HCT116 (cell line): ENCODE measurements around the gene EIF4A3.

Experiments
- CTCF ChIP-seq, 3 experiments: fragments of 200-600 bp in 1 of 3; sonication (generic) in 1 of 3; IDR thresholded peaks in 2 of 3; conservative IDR thresholded peaks in 1 of 3; 2 replicates each; pipeline ENCODE4 v1.5.1; 2012 to 2017; ENCODE audit warnings: low read depth in 2 of 3, low read length in 2 of 3, antibody characterized with exemption in 1 of 3, borderline replicate concordance in 1 of 3, control low read depth in 1 of 3, mild to moderate bottlenecking in 1 of 3, mixed read lengths in 1 of 3, mixed run types in 1 of 3, moderate library complexity in 1 of 3; ENCODE audit not compliant: insufficient read depth in 1 of 3
- FOSL1 ChIP-seq: IDR thresholded peaks from 2 replicates; pipeline ENCODE4 v1.6.1; 2012; ENCODE audit warnings: low read depth
- POLR2A ChIP-seq: IDR thresholded peaks from 2 replicates; pipeline ENCODE4 v1.7.0; 2011; ENCODE audit warnings: borderline replicate concordance; ENCODE audit not compliant: insufficient read depth, insufficient read length; ENCODE audit errors: extremely low read depth
- POLR2AphosphoS5 ChIP-seq: IDR thresholded peaks from 2 replicates; pipeline ENCODE4 v1.6.1; 2011; ENCODE audit warnings: mild to moderate bottlenecking, low read depth, low read length, moderate library complexity
- REST ChIP-seq: IDR thresholded peaks from 2 replicates; pipeline ENCODE4 v1.6.1; 2012; ENCODE audit warnings: low read depth
- YY1 ChIP-seq: IDR thresholded peaks from 2 replicates; pipeline ENCODE4 v1.6.1; 2011; ENCODE audit warnings: low read length, low read depth, moderate library complexity, mild to moderate bottlenecking; ENCODE audit not compliant: insufficient replicate concordance; ENCODE audit errors: extremely low read depth
- ZFX ChIP-seq: fragments of 450-650 bp; IDR thresholded peaks from 2 replicates; pipeline ENCODE4 v1.6.1; 2017
- ZNF274 ChIP-seq: fragments of 200-500 bp; sonication (Bioruptor generic); IDR thresholded peaks from 2 replicates; pipeline ENCODE4 v1.6.1; 2014; ENCODE audit warnings: mild to moderate bottlenecking, low read depth, low read length, inconsistent platforms
- TF ChIP-seq, protein P1 (sequence below): IDR thresholded peaks from 2 replicates; pipeline ENCODE4 v1.6.1; 2012
- TF ChIP-seq, protein P2 (sequence below): IDR thresholded peaks from 2 replicates; pipeline ENCODE4 v1.6.1; 2011; ENCODE audit warnings: mild to moderate bottlenecking, low read length, moderate library complexity; ENCODE audit not compliant: insufficient replicate concordance; ENCODE audit errors: extremely low read depth

GRCh38 chr17:80111702-80112470, 35.0 kb downstream of the EIF4A3 start:
- TF ChIP-seq ZFX (no peak), CTCF (IDR thresholded peaks at IDR 0.05 in 2 of 3, conservative IDR thresholded peaks at IDR 0.05 in 1 of 3; ENCODE audit: borderline replicate concordance in 1 of 3, insufficient read depth in 1 of 3, low read depth in 2 of 3, low read length in 2 of 3) (peak in 1 of 3 experiments; percentile 36; a peak in 1 of 6 replicates), POLR2AphosphoS5 (no peak), ZNF274 (no peak), FOSL1 (no peak), YY1 (no peak), POLR2A (no peak), REST (no peak)
- TF ChIP-seq, protein P1, sequence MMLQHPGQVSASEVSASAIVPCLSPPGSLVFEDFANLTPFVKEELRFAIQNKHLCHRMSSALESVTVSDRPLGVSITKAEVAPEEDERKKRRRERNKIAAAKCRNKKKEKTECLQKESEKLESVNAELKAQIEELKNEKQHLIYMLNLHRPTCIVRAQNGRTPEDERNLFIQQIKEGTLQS, result no peak
- TF ChIP-seq, protein P2, sequence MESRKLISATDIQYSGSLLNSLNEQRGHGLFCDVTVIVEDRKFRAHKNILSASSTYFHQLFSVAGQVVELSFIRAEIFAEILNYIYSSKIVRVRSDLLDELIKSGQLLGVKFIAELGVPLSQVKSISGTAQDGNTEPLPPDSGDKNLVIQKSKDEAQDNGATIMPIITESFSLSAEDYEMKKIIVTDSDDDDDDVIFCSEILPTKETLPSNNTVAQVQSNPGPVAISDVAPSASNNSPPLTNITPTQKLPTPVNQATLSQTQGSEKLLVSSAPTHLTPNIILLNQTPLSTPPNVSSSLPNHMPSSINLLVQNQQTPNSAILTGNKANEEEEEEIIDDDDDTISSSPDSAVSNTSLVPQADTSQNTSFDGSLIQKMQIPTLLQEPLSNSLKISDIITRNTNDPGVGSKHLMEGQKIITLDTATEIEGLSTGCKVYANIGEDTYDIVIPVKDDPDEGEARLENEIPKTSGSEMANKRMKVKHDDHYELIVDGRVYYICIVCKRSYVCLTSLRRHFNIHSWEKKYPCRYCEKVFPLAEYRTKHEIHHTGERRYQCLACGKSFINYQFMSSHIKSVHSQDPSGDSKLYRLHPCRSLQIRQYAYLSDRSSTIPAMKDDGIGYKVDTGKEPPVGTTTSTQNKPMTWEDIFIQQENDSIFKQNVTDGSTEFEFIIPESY, result no peak
